Activated CD8-positive, alpha-beta memory T cell treated with anti-CD3 and anti-CD28 coated beads, Interleukin-2, amount 50 U/mL, for 48 hours (primary cell): ENCODE results near the gene ROBO2.

Source experiments
- DNase-seq: peaks from one replicate; pipeline ENCODE4 v3.0.0-alpha.2; 2020

Gene ROBO2

DNA sequence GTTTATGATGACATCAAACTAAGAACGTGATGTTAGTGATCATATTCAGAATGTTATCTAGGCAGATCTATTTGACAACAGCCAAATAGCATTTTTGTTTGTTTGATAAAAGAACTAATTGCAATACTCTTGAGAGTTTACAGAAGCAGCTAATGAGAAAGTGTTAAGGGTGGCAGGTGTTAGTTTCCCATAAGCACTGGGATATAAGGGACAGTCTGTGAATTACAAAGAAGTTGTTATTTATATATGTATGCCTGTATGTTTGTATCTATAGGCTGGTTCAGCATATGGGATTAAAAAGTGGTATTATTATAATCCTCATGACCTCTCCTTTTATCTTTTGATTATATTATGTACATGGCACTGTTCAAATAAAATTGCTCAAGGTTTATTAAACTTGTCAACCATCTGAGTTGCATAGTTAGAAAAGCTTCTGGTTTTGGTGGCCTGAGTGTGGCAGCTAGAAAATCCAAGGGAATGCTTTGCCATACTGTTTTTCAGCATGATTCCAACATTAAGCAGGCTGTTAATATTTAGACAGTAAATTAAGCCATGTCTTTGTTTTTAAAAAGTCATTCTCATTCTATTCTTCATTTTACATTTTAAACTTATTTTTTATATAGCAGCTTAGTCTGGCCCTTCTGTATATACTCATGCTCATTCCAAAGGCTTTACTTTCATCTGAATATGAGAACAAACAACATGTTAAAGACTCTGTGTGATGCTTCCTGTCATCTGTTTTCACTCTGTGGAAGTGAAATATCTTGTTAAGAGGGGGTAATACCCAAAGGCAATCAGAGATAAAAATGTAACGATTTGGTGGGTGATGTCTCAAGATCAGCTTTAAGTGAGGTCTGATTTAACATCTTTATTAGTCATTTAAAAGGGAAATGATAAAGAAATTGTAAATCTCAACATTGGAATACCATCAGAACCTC is 13.1 kb downstream of the ROBO2 start:
- DNase-seq: no peak

DNA sequence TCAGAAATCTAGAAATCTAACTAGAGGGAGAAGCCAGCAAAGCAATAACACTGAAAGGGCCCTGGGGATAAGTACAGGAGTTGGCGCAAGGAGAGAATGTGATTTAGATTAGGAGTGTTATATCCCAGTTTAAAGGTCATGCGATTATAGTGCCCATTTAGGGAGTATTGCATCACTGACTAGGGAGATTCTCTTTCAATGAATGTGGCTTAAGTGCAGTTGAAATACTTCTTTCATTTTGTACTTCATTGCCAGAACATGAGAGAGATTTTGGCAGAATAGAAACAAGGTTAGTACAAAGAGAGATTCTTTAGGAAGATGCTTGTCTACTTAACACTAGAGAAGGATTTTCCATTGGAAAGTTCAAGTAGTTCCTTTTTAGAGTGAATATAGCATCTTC is 13.9 kb downstream of the ROBO2 start:
- no peak for DNase-seq

DNA sequence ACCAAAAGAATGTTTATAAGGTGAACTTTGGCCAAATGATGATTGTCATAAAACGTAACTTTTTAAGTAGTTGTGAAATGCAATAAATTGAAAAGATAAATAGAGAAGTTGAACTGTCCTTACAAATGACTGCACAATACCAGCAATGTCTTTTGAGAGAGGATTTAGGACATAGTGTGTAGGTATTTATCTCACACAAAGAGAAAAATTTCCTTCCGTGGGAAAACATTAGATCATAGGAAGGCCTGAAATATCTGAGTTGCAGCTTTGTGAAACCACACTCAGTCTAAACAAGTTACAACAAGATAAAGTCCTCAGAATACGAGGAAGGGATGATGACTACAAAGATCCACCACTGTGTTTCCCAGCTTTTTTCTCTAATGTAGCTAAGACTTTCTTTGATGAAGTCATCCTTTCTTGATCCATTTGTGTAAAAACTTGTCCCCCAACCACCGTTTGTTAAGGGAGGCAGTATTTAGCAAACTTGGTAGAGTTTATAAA is 16.0 kb downstream of the ROBO2 start:
- DNase-seq: no peak

DNA sequence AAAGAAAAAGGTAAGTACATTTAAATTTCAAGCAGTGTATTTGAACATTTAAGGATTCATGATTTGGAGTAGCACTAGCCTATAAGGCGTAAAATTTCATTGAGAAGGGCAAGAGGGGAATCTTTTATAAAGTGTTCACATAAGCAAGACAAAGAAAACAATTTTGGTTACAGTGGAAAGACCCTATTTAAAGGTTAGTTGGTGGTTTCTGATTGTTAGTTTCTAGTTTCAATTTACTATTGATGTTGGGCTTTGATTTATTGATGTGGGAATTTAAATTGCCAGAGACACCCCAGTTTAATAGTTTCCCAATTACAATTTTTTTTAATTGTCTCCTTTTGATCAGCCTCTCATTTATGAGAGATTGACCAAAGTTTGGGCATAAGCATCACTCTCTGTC is 19.5 kb downstream of the ROBO2 start:
- no peak for DNase-seq

DNA sequence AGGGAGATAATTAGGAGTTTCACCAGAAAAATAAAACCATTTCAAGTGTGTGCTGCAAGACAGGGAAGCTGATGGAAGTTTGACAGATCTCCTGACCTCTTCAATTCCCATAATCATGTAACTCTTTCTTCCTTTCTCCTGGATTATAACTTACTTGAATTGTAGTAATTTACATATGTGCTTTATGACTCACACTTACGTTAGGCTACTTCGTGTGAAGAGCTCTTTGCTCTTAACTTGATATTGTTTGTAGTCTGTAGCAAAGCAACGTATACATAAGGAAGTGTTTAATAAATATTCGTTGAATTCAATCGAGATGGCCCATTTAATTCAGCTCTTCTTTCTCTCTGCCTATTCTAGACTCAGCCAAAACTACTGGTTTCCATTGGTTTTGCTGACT is 23.5 kb downstream of the ROBO2 start:
- DNase-seq: no peak

DNA sequence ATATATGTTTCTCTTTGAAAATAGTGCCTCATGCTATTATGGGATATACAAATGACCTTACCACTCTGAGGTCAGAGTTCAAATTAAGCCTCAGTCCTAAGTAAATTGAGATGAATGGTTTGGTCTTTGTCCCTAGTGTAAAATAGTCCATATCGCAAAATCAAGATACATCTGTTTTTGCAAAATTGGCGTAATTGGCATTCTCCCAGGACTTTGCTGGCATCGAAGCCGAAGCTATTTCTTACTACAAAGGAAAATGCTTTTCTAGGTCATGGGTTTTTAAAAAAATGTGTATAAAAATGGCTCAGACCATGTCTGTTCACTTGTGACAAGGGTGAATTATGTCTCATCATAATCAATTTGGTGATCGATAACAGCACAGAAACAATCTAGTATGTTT is 25.9 kb downstream of the ROBO2 start:
- no peak for DNase-seq

DNA sequence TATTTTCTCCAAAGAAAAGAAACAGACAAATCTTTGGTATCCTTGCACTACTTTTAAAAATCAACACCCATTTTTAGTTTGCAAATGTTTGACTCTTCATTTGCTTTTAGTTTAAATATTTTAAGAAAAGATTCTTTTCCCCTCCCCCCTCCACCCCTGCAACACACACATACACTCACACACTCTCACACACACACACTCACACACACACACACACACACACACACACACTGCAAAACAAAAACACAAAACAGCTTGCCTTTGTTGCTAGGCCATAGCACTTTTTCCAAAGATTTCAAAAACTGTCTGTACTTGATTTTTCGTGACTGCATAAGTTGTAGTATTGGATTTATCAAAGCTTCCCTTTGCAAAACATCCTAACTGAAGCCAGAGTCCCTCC is 26.9 kb downstream of the ROBO2 start:
- no peak for DNase-seq

DNA sequence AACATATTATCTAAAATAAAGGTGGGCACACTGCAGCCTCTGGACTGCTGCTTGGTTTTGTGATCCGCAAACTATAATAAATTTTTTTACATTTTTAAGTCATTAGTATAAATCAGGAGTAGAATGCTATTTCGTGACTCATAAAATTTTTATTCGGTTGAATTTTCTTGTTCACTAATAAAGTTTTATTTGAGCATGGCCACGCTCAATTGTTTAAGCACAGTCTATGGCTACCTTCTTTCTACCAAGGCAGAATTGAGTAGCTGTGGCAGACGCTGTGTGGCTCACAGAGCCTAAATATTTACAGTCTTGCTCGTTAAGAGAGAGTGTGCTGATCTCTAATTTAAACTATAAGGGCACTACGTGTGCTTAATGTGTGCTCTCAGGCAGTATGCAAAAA is 28.9 kb downstream of the ROBO2 start:
- DNase-seq: no peak

DNA sequence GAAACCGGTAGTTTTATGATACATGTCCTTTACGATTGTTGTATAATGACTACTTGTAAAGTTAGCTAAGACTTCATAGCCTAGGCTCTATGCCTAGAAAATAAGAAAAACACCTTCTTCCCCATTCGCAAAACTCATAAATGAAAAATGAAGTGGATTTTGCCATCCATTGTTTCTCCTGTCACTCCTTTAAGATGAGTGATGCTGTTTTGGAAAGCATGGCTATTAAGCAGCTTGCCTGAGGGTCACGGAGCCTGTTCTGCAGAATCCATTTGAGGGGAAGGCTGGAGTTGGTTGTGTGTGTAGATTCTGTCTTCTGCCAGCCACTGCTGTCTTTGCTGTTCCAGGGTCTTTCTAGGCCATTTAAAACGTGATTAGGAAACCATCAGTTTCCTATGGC is 31.5 kb downstream of the ROBO2 start:
- no peak for DNase-seq

- no peak for DNase-seq
These were observed 31.9 kb downstream of the ROBO2 start for GRCh38 chr3:77071809-77072208.

DNA sequence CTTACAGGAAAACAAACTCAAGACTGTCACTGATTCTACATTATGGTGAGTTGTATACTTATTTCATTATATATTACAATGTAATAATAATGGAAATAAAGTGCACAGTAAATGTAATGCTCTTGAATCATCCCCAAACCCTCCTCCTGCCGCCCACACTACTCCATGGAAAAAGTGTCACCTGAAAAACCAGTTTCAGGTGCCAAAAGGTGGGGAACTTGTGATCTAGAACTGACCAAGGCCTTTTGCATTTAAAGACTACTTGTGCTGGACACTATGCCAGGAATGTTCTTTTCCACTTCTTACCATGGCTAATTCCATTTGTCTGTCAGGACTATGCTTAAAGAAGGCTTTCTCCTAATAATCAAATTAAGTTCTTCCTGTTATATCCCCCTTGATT is 32.3 kb downstream of the ROBO2 start:
- DNase-seq: no peak

- no peak for DNase-seq
These were observed 38.4 kb downstream of the ROBO2 start for GRCh38 chr3:77078279-77078678.

- no peak for DNase-seq
These were observed 40.2 kb downstream of the ROBO2 start for GRCh38 chr3:77079988-77080610.

DNA sequence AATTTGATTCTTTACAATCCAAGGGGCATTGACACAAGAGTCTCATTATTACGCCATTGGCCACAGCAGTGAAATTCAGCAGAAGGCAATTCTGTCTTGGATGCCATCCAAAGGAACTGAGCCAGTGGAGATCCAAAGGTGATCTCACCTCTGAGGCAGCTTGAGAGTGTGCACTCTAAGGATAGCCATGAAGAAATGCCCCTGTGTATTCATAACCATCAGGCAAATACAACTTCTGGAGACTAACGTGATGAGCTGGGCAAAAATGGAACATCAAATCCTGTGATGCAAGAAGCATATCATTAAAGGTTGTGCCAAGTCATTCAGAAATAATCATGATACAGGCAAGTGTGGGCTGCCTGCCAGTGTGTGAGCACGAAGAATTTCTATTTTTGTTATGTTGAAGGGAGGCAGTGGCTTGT is 41.4 kb downstream of the ROBO2 start:
- DNase-seq: no peak

- DNase-seq: no peak
These were observed 44.6 kb downstream of the ROBO2 start for GRCh38 chr3:77084511-77084910.

DNA sequence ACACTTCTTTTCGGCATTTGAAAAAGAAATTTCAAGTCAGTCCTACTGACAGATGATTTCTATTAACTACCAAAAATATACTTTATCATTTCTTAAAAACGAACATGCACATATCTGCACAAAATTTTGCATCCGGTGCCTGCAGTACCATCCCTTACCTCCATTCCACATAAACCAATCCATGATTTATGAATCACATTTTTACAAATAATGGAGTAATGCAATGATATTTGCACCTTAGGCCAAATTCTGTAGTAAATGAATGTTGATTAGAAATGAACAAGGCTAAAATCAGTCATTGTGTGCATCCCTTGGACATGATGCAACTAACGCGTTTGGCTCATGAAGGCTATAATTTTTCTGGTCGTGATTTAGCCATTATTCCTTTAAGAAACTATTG is 46.5 kb downstream of the ROBO2 start:
- DNase-seq: no peak

DNA sequence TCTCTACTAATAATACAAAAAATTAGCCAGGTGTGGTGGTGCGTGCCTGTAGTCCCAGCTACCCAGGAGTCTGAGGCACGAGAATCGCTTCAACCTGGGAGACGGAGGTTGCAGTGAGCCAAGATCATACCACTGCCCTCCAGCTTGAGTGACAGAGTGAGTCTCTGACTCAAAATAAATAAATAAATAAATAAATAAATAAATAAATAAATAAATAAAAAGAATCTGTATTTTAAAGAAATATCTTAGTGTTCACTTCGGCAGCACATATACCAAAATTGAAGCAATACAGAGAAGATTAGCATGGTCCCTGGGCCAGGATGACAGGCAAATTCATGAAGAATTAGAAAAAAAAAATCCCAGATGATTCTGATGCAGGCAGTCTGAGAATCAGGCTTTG is 51.9 kb downstream of the ROBO2 start:
- no peak for DNase-seq

DNA sequence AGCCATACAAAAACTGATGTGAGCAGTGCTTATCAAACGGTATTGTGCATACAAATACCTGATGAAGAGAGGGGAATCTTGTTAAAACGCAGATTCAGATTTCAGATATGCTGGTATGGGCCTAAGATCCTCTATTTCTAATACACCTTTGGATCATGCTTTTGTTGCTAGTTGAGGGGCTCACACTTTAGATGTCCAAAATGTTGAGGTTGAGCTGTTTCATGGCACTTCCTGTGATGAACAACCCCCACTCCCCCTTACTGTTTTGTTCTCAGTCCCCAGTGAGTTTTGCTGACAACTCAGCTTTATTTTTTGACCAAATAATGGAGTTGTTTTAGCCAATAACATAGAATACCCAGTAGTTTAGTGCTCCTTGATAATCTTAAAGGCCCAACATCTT is 53.2 kb downstream of the ROBO2 start:
- no peak for DNase-seq

- no peak for DNase-seq
These were observed 56.2 kb downstream of the ROBO2 start for GRCh38 chr3:77096145-77096544.

DNA sequence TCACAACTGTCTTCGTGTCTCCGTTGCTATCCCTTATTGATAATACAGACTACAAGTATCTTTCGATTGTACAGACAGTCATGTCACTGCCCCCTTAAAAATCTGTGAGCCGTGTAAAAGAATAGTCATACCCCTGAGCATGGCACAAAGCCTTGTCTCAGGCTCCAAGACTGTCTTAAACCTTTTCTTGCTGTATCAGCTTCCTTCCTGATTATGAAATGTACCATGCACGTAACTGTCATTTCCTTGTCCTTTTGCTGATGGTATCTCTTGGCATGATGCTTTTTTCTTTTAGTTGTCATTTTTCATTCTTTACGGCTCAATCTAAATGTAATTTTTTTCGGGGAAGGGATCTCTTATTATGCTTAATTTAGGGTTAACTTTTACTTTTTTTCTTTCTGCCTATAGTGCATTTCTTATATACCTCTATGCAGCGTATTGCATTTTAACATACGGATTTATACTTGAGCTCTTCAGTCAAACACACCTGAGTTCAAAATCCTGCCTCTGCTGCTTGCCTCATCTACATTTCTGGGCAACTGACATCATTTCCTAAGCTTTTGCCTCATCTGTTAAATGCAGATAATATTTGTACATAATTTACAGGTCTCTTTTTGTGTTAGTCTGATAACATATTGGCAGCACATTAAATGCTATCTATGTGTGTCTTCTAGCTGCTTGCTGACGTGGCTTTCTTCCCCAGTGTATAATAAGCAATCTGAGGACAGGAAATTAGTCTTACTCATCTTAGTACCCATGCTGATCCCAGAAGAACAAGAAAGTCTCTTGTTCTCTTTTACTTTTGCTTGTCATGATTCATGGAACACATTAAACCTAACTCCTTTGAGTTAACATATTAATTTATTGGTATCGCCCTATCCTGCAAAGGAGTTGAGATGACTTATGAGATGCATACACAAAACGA is 57.3 kb downstream of the ROBO2 start:
- no peak for DNase-seq

DNA sequence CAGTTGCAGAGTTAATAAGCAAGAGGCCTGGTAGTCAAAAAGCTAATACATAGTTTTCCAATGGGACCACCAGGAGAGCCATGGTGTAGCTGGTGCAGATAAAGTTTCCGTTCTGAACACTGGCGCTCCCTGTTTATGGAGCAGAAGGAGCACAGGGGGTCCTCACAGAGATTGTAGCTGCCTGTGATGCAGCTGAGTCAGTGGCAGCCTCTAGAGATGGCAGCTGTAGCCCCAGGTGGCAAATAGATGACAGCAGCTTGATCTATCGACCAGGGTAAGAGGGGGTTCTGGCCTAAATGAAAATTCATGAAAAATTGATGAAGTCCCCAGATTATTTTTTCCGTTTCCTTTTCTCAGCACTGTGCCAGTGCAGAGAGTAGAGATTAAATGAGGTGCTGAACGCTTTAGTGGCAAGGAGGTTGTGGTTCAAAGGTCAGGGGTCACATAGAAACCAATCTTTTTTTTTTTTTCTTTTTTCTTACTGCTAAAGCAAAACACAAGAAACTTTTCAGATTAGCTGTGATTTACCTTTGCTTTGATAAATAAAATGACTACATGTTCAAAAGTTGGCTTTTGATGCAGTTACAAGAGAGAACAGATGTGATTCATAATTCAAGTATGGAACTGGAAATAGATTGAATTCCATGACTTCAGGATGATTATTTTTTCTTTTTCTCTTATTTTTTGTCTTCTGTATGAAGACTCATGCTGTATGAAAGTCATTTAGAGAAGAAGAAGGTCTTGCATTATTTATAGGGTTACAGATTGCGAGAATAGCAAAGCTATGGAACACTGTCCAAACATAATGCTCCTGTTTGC is 63.3 kb downstream of the ROBO2 start:
- no peak for DNase-seq

GRCh38 chr3:77122652-77123051 is 82.8 kb downstream of the ROBO2 start:
- DNase-seq: no peak
